Epithelial cell of esophagus (primary cell): ENCODE data around the gene ELMO2.

Experiments used
- DNase-seq: peaks from one replicate; pipeline ENCODE4 v3.0.0; 2010; ENCODE audit warnings: low read depth
- H3K4me3 ChIP-seq: 2 replicates; pipeline ENCODE4 v1.5.1; 2011; ENCODE audit warnings: mild to moderate bottlenecking, low read length, control low read depth
- TF ChIP-seq, protein P1 (sequence below): IDR thresholded peaks from 2 replicates; pipeline ENCODE4 v1.5.1; 2011; ENCODE audit warnings: low read depth, mild to moderate bottlenecking, low read length, control low read depth, inconsistent platforms; ENCODE audit not compliant: insufficient read depth; ENCODE audit errors: missing control alignments

The ELMO2 gene

GRCh38 chr20:46351357-46352058, 54.9 kb downstream of the ELMO2 start:
- no peak overlapping the region for H3K4me3 ChIP-seq
- TF ChIP-seq, protein P1, sequence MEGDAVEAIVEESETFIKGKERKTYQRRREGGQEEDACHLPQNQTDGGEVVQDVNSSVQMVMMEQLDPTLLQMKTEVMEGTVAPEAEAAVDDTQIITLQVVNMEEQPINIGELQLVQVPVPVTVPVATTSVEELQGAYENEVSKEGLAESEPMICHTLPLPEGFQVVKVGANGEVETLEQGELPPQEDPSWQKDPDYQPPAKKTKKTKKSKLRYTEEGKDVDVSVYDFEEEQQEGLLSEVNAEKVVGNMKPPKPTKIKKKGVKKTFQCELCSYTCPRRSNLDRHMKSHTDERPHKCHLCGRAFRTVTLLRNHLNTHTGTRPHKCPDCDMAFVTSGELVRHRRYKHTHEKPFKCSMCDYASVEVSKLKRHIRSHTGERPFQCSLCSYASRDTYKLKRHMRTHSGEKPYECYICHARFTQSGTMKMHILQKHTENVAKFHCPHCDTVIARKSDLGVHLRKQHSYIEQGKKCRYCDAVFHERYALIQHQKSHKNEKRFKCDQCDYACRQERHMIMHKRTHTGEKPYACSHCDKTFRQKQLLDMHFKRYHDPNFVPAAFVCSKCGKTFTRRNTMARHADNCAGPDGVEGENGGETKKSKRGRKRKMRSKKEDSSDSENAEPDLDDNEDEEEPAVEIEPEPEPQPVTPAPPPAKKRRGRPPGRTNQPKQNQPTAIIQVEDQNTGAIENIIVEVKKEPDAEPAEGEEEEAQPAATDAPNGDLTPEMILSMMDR, result no peak
- DNase-seq, result no peak

- TF ChIP-seq, protein P1, result no peak
- DNase-seq, result no peak
- no peak overlapping the region for H3K4me3 ChIP-seq
Measured at GRCh38 chr20:46350986-46351267, 55.5 kb downstream of the ELMO2 start.

GRCh38 chr20:46350201-46350985, 56.0 kb downstream of the ELMO2 start:
- TF ChIP-seq, protein P1, result no peak
- no peak overlapping the region for H3K4me3 ChIP-seq
- DNase-seq, result peak; percentile 44

- TF ChIP-seq, protein P1, result no peak
- H3K4me3 ChIP-seq, result no peak overlapping the region
- DNase-seq, result no peak
Measured at GRCh38 chr20:46349742-46350056, 56.7 kb downstream of the ELMO2 start.

GRCh38 chr20:46349035-46349741, 57.2 kb downstream of the ELMO2 start:
- H3K4me3 ChIP-seq, result no peak overlapping the region
- peak; percentile 53 for DNase-seq
- TF ChIP-seq, protein P1, result peak; percentile 71

GRCh38 chr20:46347841-46348803, 58.3 kb downstream of the ELMO2 start:
- no peak for DNase-seq
- no peak overlapping the region for H3K4me3 ChIP-seq
- TF ChIP-seq, protein P1, result no peak
